SK-N-SH (cell line): ENCODE data around the gene COL8A2. TPM values are rescaled to one million over a fixed set of nuclear protein-coding genes. Genes with fewer than 3 reads are reported as not detected.

Experiments
- CTCF ChIA-PET: fragments of 300-600, 350-600 bp; formaldehyde crosslinking; extraction: SDS; loops from one replicate; lab custom pipeline; 2021; lab: Yijun Ruan, JAX
- POLR2A ChIA-PET: fragments of 350-600 bp; sonication (Branson Sonifier 250); formaldehyde crosslinking; extraction: SDS; loops from one replicate; lab custom pipeline; 2020; ENCODE audit warnings: antibody characterized with exemption, inconsistent platforms; lab: Yijun Ruan, JAX
- DNase-seq: peaks from one replicate; pipeline ENCODE4 v3.0.0; 2012
- H2AFZ ChIP-seq: fragments of 200-600 bp; sonication (generic); 2 replicates; pipeline ENCODE4 v1.8.1; 2016; ENCODE audit warnings: antibody characterized with exemption, mild to moderate bottlenecking, low read depth
- H3F3A ChIP-seq: fragments of 200-600 bp; sonication (generic); replicated peaks from 2 replicates; pipeline ENCODE3; 2016; ENCODE audit warnings: antibody characterized with exemption, mild to moderate bottlenecking; ENCODE audit not compliant: insufficient read depth
- H3K27ac ChIP-seq, 2 experiments: fragments of 200-500 bp in 1 of 2; fragments of 200-600 bp in 1 of 2; sonication (Bioruptor generic) in 1 of 2; sonication (generic), shearing (Covaris generic) in 1 of 2; 2 replicates each; pipeline versions ENCODE4 v1.5.1 to v1.6.1; 2014 to 2016; ENCODE audit warnings: low read depth in 2 of 2, inconsistent platforms in 1 of 2, low read length in 1 of 2, mild to moderate bottlenecking in 1 of 2, mixed read lengths in 1 of 2
- H3K27me3 ChIP-seq: fragments of 200-600 bp; sonication (generic), shearing (Covaris generic); 2 replicates; pipeline ENCODE4 v1.6.1; 2016; ENCODE audit warnings: mixed run types; ENCODE audit not compliant: insufficient read depth
- H3K36me3 ChIP-seq, 2 experiments: fragments of 200-500 bp in 1 of 2; fragments of 200-600 bp in 1 of 2; sonication (Bioruptor generic) in 1 of 2; sonication (generic) in 1 of 2; replicated peaks in 1 of 2; 2 replicates each; pipeline versions ENCODE3 to v1.5.1; 2014 to 2016; ENCODE audit warnings: low read length in 1 of 2, mild to moderate bottlenecking in 1 of 2; ENCODE audit not compliant: insufficient read depth in 2 of 2, control insufficient read depth in 1 of 2
- H3K4me1 ChIP-seq, 2 experiments: fragments of 200-500 bp in 1 of 2; fragments of 200-600 bp in 1 of 2; sonication (Bioruptor generic) in 1 of 2; sonication (generic), shearing (Covaris generic) in 1 of 2; 2 replicates each; pipeline versions ENCODE4 v1.5.1 to v1.6.1; 2014 to 2016; ENCODE audit warnings: low read depth in 1 of 2, low read length in 1 of 2, mixed run types in 1 of 2; ENCODE audit not compliant: insufficient read depth in 2 of 2, control insufficient read depth in 1 of 2
- H3K4me2 ChIP-seq: fragments of 200-600 bp; sonication (generic), shearing (Covaris generic); 2 replicates; pipeline ENCODE4 v1.6.1; 2017; ENCODE audit warnings: mixed run types
- H3K4me3 ChIP-seq, 2 experiments: fragments of 200-500 bp in 1 of 2; fragments of 200-600 bp in 1 of 2; sonication (Bioruptor generic) in 1 of 2; sonication (generic), shearing (Covaris generic) in 1 of 2; 2 replicates each; pipeline versions ENCODE4 v1.5.1 to v1.8.1; 2014 to 2016; ENCODE audit warnings: low read depth in 2 of 2, inconsistent platforms in 1 of 2, low read length in 1 of 2, mild to moderate bottlenecking in 1 of 2, mixed read lengths in 1 of 2, moderate library complexity in 1 of 2
- H3K79me2 ChIP-seq: fragments of 200-600 bp; sonication (generic); 2 replicates; pipeline ENCODE4 v1.8.1; 2017; ENCODE audit warnings: mild to moderate bottlenecking; ENCODE audit not compliant: insufficient read depth
- H3K9ac ChIP-seq: fragments of 200-600 bp; sonication (generic); 2 replicates; pipeline ENCODE4 v1.6.1; 2017; ENCODE audit warnings: mixed run types
- H3K9me2 ChIP-seq: fragments of 200-600 bp; sonication (generic); 2 replicates; pipeline ENCODE4 v1.6.1; 2017; ENCODE audit warnings: mixed run types
- H3K9me3 ChIP-seq: fragments of 200-600 bp; sonication (generic); 2 replicates; pipeline ENCODE4 v1.6.1; 2017; ENCODE audit warnings: mixed run types, mild to moderate bottlenecking, moderate library complexity
- H4K20me1 ChIP-seq: fragments of 200-600 bp; sonication (generic); 2 replicates; pipeline ENCODE4 v1.6.1; 2017; ENCODE audit warnings: mild to moderate bottlenecking, mixed run types; ENCODE audit not compliant: insufficient read depth
- EP300 ChIP-seq, 2 experiments: IDR thresholded peaks; 2 replicates each; pipeline versions ENCODE4 v1.4.0 to v1.6.1; 2012; ENCODE audit warnings: borderline replicate concordance in 1 of 2, low read depth in 1 of 2, low read length in 1 of 2
- EZH2phosphoT487 ChIP-seq: fragments of 200-600 bp; sonication (generic); IDR thresholded peaks from 2 replicates; pipeline ENCODE4 v1.6.1; 2017; ENCODE audit warnings: low read depth, mixed run types, mild to moderate bottlenecking, antibody characterized with exemption, moderate library complexity, borderline replicate concordance
- FOSL2 ChIP-seq: IDR thresholded peaks from 2 replicates; pipeline ENCODE4 v1.4.0; 2012; ENCODE audit warnings: low read depth, mild to moderate bottlenecking, moderate library complexity, borderline replicate concordance
- MEF2A ChIP-seq: IDR thresholded peaks from 2 replicates; pipeline ENCODE4 v1.4.0; 2012; ENCODE audit warnings: low read depth, borderline replicate concordance
- MXI1 ChIP-seq: IDR thresholded peaks from 2 replicates; pipeline ENCODE4 v1.6.1; 2012; ENCODE audit warnings: mild to moderate bottlenecking, low read depth, low read length, improper control_type of control experiment
- NFIC ChIP-seq: IDR thresholded peaks from 2 replicates; pipeline ENCODE4 v1.4.0; 2012; ENCODE audit warnings: borderline replicate concordance
- RAD21 ChIP-seq: IDR thresholded peaks from 2 replicates; pipeline ENCODE4 v1.6.1; 2012; ENCODE audit warnings: mild to moderate bottlenecking, low read length
- SIN3A ChIP-seq: IDR thresholded peaks from 2 replicates; pipeline ENCODE4 v1.6.1; 2012; ENCODE audit warnings: low read depth, mild to moderate bottlenecking, low read length, moderate library complexity, borderline replicate concordance
- TCF12 ChIP-seq: IDR thresholded peaks from 2 replicates; pipeline ENCODE4 v1.4.0; 2012
- YY1 ChIP-seq: IDR thresholded peaks from 2 replicates; pipeline ENCODE4 v1.4.0; 2012; ENCODE audit warnings: low read depth, mild to moderate bottlenecking
- WGBS: methylation state at CpG from one replicate; pipeline ENCODE4 v1.1.6; 2017; ENCODE audit warnings: low lambda C conversion rate; 5-methylcytosine and 5-hydroxymethylcytosine counted together
- polyA plus RNA-seq, 3 experiments: library from polyadenylated mRNA; depleted of rRNA; stranded (reverse); fragments of >200 nt; gene quantifications; 2 replicates each; pipeline ENCODE4 v1.2.3, GENCODE V29; 2012
- TF ChIP-seq, protein P1 (sequence below): fragments of 150-350 bp; IDR thresholded peaks from 2 replicates; pipeline ENCODE4 v1.6.1; 2017; ENCODE audit warnings: antibody characterized with exemption, low read length, low read depth, borderline replicate concordance
- TF ChIP-seq, protein P2 (sequence below): IDR thresholded peaks from 2 replicates; pipeline ENCODE4 v1.4.0; 2012; ENCODE audit warnings: low read depth, borderline replicate concordance
- TF ChIP-seq, protein P3 (sequence below): IDR thresholded peaks from 2 replicates; pipeline ENCODE4 v1.4.0; 2012; ENCODE audit warnings: low read depth, borderline replicate concordance
- TF ChIP-seq, protein P4 (sequence below): fragments of 200-600 bp; sonication (generic); IDR thresholded peaks from 2 replicates; pipeline ENCODE4 v1.6.1; 2017; ENCODE audit warnings: antibody characterized with exemption, mild to moderate bottlenecking, moderate library complexity
- TF ChIP-seq, protein P5 (sequence below): IDR thresholded peaks from 2 replicates; pipeline ENCODE4; 2012

Gene COL8A2
- polyA plus RNA-seq, 1 of the 3 experiments (the other 2 are of a cell fraction): 3.1 TPM

DNA sequence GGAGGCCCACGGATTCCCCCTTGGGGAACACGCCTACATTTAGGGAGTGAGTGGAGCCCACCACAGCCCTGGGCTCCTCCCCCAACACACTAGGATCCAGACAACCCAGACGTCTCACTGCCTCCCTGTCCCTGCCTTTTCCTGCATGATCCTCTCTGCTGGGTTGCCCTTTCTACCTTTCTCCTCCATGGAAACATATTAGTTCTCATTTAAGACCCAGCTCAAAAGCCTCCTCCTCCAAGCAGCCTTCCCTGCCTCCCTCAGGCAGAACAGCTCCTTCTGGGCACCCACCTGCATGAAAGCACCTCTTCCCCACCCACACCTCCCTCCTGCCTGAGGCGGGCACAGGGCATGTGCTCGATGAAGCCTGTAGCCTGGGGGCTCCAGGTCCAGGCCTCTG, 10.7 kb downstream of the COL8A2 start:
- ChIA-PET POLR2A (interaction anchor here (0.8 to 1.1 kb wide), 2 partner anchors 19 to 35 kb away, joined by 3 to 4 read pairs; partner anchors contain the start of gene TRAPPC3), CTCF (interaction anchor here (1.1 to 32.6 kb wide), 5 partner anchors 8 to 74 kb away, joined by 4 to 700 read pairs (median 6); partner anchors contain the start of gene TRAPPC3)
- H3K36me3 ChIP-seq: no peaks in the 10 kb centered on the region
- H3K9ac ChIP-seq: peak overlapping the region; percentile 67; the same call in 1 of the 2 replicates
- no peak overlapping the region for H3K4me3 ChIP-seq
- no peak for DNase-seq
- H3K27ac ChIP-seq: peak overlapping the region in 1 of 2 experiments; percentile 54; a peak in 3 of 4 replicates
- H4K20me1 ChIP-seq: no peaks in the 10 kb centered on the region
- H3K27me3 ChIP-seq: no peaks in the 10 kb centered on the region
- no peaks in the 10 kb centered on the region for H3K79me2 ChIP-seq
- WGBS: 70% methylated on average over 5 of the region's 5 CpGs
- H3K4me2 ChIP-seq: peak overlapping the region; percentile 69; the same call in 1 of the 2 replicates
- H3K9me2 ChIP-seq: no peaks in the 10 kb centered on the region
- peak overlapping the region; percentile 71; the same call in 1 of the 2 replicates for H2AFZ ChIP-seq
- H3K4me1 ChIP-seq: peaks cover 13 to 28% of the 10 kb centered on the region in 2 experiments; a peak in 2 of 4 replicates
- TF ChIP-seq, protein P1, sequence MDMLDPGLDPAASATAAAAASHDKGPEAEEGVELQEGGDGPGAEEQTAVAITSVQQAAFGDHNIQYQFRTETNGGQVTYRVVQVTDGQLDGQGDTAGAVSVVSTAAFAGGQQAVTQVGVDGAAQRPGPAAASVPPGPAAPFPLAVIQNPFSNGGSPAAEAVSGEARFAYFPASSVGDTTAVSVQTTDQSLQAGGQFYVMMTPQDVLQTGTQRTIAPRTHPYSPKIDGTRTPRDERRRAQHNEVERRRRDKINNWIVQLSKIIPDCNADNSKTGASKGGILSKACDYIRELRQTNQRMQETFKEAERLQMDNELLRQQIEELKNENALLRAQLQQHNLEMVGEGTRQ: no peak
- no peak for TF ChIP-seq YY1
- no peak for TF ChIP-seq FOSL2
- no peak for TF ChIP-seq MXI1
- TF ChIP-seq, protein P2, sequence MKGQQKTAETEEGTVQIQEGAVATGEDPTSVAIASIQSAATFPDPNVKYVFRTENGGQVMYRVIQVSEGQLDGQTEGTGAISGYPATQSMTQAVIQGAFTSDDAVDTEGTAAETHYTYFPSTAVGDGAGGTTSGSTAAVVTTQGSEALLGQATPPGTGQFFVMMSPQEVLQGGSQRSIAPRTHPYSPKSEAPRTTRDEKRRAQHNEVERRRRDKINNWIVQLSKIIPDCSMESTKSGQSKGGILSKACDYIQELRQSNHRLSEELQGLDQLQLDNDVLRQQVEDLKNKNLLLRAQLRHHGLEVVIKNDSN: no peak
- no peak for TF ChIP-seq NFIC
- no peak for TF ChIP-seq SIN3A
- no peak for TF ChIP-seq EZH2phosphoT487
- TF ChIP-seq RAD21: no peak
- TF ChIP-seq MEF2A: no peak
- TF ChIP-seq, protein P3, sequence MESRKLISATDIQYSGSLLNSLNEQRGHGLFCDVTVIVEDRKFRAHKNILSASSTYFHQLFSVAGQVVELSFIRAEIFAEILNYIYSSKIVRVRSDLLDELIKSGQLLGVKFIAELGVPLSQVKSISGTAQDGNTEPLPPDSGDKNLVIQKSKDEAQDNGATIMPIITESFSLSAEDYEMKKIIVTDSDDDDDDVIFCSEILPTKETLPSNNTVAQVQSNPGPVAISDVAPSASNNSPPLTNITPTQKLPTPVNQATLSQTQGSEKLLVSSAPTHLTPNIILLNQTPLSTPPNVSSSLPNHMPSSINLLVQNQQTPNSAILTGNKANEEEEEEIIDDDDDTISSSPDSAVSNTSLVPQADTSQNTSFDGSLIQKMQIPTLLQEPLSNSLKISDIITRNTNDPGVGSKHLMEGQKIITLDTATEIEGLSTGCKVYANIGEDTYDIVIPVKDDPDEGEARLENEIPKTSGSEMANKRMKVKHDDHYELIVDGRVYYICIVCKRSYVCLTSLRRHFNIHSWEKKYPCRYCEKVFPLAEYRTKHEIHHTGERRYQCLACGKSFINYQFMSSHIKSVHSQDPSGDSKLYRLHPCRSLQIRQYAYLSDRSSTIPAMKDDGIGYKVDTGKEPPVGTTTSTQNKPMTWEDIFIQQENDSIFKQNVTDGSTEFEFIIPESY: no peak
- TF ChIP-seq, all 33 proteins: peak for 0
- Histone ChIP-seq H3K9me3 (no peaks in the 10 kb centered on the region), H3F3A (peaks cover 9% of the 10 kb centered on the region)

DNA sequence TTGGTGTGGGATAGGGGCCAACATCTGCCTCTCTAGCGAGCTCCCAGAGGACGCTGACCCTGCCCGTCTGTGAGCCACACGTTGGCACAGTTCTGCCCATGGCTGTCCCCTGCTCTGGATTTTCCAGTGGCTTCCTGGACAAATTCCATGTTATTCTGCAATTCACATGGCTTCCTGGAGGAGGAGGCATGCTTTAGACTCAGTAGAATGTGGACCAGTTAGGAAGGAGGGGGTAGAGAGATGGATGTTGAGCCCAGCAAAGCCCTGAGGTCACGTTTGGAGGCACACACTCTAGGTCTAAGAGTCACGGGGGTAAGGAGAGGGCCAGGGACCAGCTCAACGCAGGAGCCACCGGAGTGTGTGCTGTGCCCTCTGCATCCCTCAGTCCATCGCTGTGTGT, 12.2 kb downstream of the COL8A2 start:
- Histone ChIP-seq H3K4me2 (no peak overlapping the region), H3K4me1 (peaks cover 24 to 28% of the 10 kb centered on the region in 2 experiments; a peak in 3 of 4 replicates), H3K9ac (no peak overlapping the region), H3K9me3 (no peaks in the 10 kb centered on the region), H3K4me3 (no peak overlapping the region), H3K79me2 (no peaks in the 10 kb centered on the region), H3K27me3 (no peaks in the 10 kb centered on the region), H3K9me2 (no peaks in the 10 kb centered on the region), H3F3A (peaks cover 9% of the 10 kb centered on the region), H3K27ac (no peak overlapping the region; a peak in 1 of 4 replicates), H3K36me3 (no peaks in the 10 kb centered on the region), H2AFZ (no peak overlapping the region), H4K20me1 (no peaks in the 10 kb centered on the region)
- DNase-seq: no peak
- WGBS: 90% methylated on average over 9 of the region's 9 CpGs
- CTCF ChIA-PET: interaction anchor here (1.0 to 32.6 kb wide), 5 partner anchors 9 to 22 kb away, joined by 3 to 700 read pairs (median 5); no protein-coding TSS in a partner anchor
- POLR2A ChIA-PET: interaction anchor here (1.0 kb wide), 1 partner anchor 19 kb away, joined by 3 read pairs; no protein-coding TSS in a partner anchor
- TF ChIP-seq YY1 (no peak), TCF12 (no peak), EP300 (IDR thresholded peaks at IDR 0.05; ENCODE audit: borderline replicate concordance in 1 of 2, low read depth in 1 of 2, low read length in 1 of 2) (no peak)
- TF ChIP-seq, protein P4, sequence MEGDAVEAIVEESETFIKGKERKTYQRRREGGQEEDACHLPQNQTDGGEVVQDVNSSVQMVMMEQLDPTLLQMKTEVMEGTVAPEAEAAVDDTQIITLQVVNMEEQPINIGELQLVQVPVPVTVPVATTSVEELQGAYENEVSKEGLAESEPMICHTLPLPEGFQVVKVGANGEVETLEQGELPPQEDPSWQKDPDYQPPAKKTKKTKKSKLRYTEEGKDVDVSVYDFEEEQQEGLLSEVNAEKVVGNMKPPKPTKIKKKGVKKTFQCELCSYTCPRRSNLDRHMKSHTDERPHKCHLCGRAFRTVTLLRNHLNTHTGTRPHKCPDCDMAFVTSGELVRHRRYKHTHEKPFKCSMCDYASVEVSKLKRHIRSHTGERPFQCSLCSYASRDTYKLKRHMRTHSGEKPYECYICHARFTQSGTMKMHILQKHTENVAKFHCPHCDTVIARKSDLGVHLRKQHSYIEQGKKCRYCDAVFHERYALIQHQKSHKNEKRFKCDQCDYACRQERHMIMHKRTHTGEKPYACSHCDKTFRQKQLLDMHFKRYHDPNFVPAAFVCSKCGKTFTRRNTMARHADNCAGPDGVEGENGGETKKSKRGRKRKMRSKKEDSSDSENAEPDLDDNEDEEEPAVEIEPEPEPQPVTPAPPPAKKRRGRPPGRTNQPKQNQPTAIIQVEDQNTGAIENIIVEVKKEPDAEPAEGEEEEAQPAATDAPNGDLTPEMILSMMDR: no peak
- TF ChIP-seq, protein P5, sequence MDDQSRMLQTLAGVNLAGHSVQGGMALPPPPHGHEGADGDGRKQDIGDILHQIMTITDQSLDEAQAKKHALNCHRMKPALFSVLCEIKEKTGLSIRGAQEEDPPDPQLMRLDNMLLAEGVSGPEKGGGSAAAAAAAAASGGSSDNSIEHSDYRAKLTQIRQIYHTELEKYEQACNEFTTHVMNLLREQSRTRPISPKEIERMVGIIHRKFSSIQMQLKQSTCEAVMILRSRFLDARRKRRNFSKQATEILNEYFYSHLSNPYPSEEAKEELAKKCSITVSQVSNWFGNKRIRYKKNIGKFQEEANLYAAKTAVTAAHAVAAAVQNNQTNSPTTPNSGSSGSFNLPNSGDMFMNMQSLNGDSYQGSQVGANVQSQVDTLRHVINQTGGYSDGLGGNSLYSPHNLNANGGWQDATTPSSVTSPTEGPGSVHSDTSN: no peak
